Endodermal cell (in vitro differentiated cells): Measurements from ENCODE around the gene C4A. TPM values are rescaled to one million over a fixed set of nuclear protein-coding genes. Genes with fewer than 3 reads are reported as not detected.
"Not testable (repeated sequence)": the region's sequence is repeated elsewhere in the genome, so short reads cannot be mapped to it uniquely, and the experiment has no call there.

Source experiments
- DNase-seq: peaks from one replicate; pipeline ENCODE4 v3.0.0-alpha.2; 2017
- H3K27ac ChIP-seq: 2 replicates; pipeline ENCODE4 v1.5.1; 2013; ENCODE audit warnings: mild to moderate bottlenecking, low read depth, low read length, moderate library complexity
- H3K27me3 ChIP-seq: 2 replicates; pipeline ENCODE4 v1.6.1; 2013; ENCODE audit warnings: mild to moderate bottlenecking, low read length, moderate library complexity; ENCODE audit not compliant: insufficient read depth, control insufficient read depth, poor library complexity, severe bottlenecking
- H3K36me3 ChIP-seq: 2 replicates; pipeline ENCODE4 v1.7.0; 2013; ENCODE audit warnings: mild to moderate bottlenecking, low read length, moderate library complexity; ENCODE audit not compliant: control insufficient read depth, insufficient read depth
- H3K4me1 ChIP-seq: one replicate; pipeline ENCODE4 v1.7.0; 2013; ENCODE audit warnings: low read length; ENCODE audit not compliant: control insufficient read depth, insufficient read depth
- H3K4me3 ChIP-seq: 2 replicates; pipeline ENCODE4 v1.5.1; 2013; ENCODE audit warnings: mild to moderate bottlenecking, low read length, moderate library complexity
- H3K9ac ChIP-seq: 2 replicates; pipeline ENCODE4 v1.6.1; 2013; ENCODE audit warnings: mild to moderate bottlenecking, low read length, moderate library complexity; ENCODE audit not compliant: poor library complexity, severe bottlenecking; ENCODE audit errors: extremely low read depth
- H3K9me3 ChIP-seq: 2 replicates; pipeline ENCODE4 v1.6.1; 2013; ENCODE audit warnings: mild to moderate bottlenecking, low read length, moderate library complexity; ENCODE audit not compliant: control insufficient read depth
- H3K27ac Mint-ChIP-seq: 2 replicates; pipeline ENCODE4 v1.8.0; 2020; ENCODE audit warnings: mixed read lengths
- H3K27me3 Mint-ChIP-seq: 2 replicates; pipeline ENCODE4 v1.8.0; 2021; ENCODE audit warnings: mild to moderate bottlenecking, mixed read lengths; ENCODE audit not compliant: insufficient read depth
- H3K36me3 Mint-ChIP-seq: 2 replicates; pipeline ENCODE4 v1.8.0; 2020; ENCODE audit warnings: low read depth, mixed read lengths
- H3K4me1 Mint-ChIP-seq: 2 replicates; pipeline ENCODE4 v1.8.0; 2020; ENCODE audit warnings: mixed read lengths
- H3K4me3 Mint-ChIP-seq: 2 replicates; pipeline ENCODE4 v1.8.0; 2020; ENCODE audit warnings: mild to moderate bottlenecking, moderate library complexity, mixed read lengths
- H3K9me3 Mint-ChIP-seq: 2 replicates; pipeline ENCODE4 v1.8.0; 2020; ENCODE audit warnings: mild to moderate bottlenecking, mixed read lengths
- WGBS, 2 experiments: methylation state at CpG; one replicate each; pipeline versions ENCODE4 v1.1.5 to v1.1.7; 2013; ENCODE audit warnings: missing lambda C conversion rate in 2 of 2, mixed read lengths in 1 of 2; ENCODE audit not compliant: insufficient coverage in 1 of 2, insufficient read length in 1 of 2; 5-methylcytosine and 5-hydroxymethylcytosine counted together
- total RNA-seq, 2 donors: library from RNA; stranded (reverse); fragmentation: NEBNext Ultra II Directional in 1 of 2; extraction: Animal tissue kit (Norgen Biotek cat#: 25700) in 1 of 2; gene quantifications; 2 replicates in 1 of 2; 3 replicates in 1 of 2; pipeline ENCODE4 v1.2.1, GENCODE V29; 2021

Gene C4A
- total RNA-seq, 2 donors from 2014 or later, result 4.5 to 6.2 TPM

DNA sequence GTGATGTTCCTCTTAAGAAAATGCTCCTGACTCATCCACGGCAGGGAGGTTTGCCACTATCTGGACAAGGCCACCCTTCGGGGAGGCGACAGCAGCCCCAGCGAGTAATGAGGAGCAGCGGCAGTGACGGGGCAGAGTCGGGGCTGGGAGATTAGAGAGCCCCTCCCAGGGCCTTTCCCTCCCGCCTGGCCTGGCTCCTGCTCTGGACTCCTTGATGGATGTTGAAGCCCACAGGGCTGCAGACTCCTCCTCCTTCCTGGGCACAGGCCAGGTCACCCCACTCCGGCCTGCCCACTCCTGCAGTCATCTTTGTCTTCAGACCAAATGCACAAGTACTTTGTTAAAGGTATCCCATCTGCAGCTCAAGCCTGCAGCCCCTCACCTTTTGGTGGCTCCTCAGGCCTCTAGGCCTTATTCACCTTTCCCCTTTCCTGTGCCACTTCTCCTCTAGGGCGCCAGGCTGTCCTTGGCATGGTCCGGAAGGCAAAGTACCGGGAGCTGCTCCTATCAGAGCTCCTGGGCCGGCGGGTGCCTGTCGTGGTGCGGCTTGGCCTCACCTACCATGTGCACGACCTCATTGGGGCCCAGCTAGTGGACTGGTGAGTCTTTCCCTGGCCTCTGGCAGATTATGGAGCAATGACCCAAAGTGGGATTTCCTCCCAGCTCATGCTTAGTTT, 31.2 kb downstream of the C4A start:
- not testable (repeated sequence) for H3K4me1 ChIP-seq, DNase-seq, H3K4me3 Mint-ChIP-seq, H3K36me3 ChIP-seq, H3K9me3 ChIP-seq, H3K9ac ChIP-seq, H3K4me1 Mint-ChIP-seq, H3K27me3 ChIP-seq, H3K27me3 Mint-ChIP-seq, H3K36me3 Mint-ChIP-seq, H3K9me3 Mint-ChIP-seq, H3K4me3 ChIP-seq, H3K27ac ChIP-seq
- peak overlapping the region; percentile 58 for H3K27ac Mint-ChIP-seq
- WGBS, 2 experiments, result 94 to 100% methylated on average over 1 to 14 of the region's 17 CpGs

DNA sequence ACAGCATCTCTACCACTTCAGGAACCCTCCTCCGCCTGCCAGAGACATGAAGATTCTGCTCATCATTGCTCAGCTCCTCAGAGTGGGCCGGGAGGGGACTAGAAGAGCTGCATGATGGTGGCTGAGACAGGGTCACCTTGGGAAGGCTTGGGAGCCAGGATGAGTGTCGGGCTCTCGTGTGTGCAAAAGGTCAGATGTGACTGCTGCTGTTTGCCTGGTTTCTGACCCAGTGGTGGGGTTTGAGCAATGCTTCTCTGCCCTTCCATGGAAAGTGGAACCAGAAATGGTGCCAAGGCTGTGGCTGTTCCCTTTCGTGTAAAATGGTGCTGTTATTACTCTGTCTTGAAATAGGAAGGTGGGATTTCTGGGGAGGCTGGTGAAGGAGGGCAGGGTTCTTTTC, 31.9 kb downstream of the C4A start:
- H3K4me1 ChIP-seq, H3K27ac ChIP-seq, H3K9me3 ChIP-seq, H3K9ac ChIP-seq, H3K27ac Mint-ChIP-seq, H3K27me3 Mint-ChIP-seq, H3K36me3 Mint-ChIP-seq, H3K27me3 ChIP-seq, H3K4me3 ChIP-seq, H3K36me3 ChIP-seq, H3K9me3 Mint-ChIP-seq, H3K4me3 Mint-ChIP-seq, H3K4me1 Mint-ChIP-seq, DNase-seq: not testable (repeated sequence)
- no CpG with 5 or more reads among the region's 5 CpGs for WGBS, 2 experiments

DNA sequence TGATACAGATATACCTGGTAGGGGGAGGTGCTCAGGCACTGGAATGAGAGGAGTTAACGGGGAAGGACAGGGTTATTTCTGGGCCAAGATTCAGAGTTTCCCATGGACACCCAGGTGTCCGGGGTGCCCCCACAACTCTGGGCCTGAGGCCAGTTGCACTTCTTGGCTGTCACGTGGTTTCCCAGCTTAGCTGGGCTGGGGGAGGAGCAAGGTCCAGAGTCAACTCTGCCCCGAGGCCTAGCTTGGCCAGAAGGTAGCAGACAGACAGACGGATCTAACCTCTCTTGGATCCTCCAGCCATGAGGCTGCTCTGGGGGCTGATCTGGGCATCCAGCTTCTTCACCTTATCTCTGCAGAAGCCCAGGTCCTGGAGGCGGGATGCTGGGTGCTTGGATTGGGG, 32.7 kb downstream of the C4A start, which contains the start of gene C4B:
Gene C4B (plus strand): TSS at position 249 of the 400 bp plus-strand sequence. CDS start 51 bp downstream, at position 300.
- WGBS, 2 experiments, result no CpG with 5 or more reads among the region's 6 CpGs
- not testable (repeated sequence) for H3K9me3 ChIP-seq, H3K4me1 Mint-ChIP-seq, H3K36me3 Mint-ChIP-seq, DNase-seq, H3K9me3 Mint-ChIP-seq, H3K4me3 ChIP-seq, H3K4me1 ChIP-seq, H3K9ac ChIP-seq, H3K27ac Mint-ChIP-seq, H3K36me3 ChIP-seq, H3K4me3 Mint-ChIP-seq, H3K27me3 ChIP-seq, H3K27ac ChIP-seq, H3K27me3 Mint-ChIP-seq

DNA sequence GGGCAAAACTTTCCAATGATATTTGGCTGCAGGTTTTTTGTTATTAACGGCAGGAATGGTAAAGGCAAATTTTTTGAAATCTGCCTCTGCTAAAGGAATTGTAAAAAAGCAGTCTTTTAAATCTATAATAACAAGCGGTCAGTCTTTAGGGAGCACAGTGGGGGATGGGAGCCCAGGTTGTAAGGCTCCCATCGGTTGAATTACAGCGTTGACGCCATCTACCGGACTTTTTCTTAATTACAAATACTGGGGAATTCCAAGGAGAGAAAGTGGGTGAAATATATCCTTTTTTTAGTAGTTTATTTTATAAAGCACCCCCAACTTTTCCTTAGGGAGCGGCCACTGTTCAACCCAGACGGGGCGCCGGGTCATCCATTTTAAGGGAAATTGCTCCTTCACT, 40.2 kb downstream of the C4A start:
- not testable (repeated sequence) for H3K9me3 ChIP-seq, H3K27ac Mint-ChIP-seq, H3K4me1 ChIP-seq, H3K9me3 Mint-ChIP-seq, H3K4me1 Mint-ChIP-seq, H3K27me3 Mint-ChIP-seq, H3K4me3 ChIP-seq, H3K27ac ChIP-seq, H3K36me3 ChIP-seq, H3K27me3 ChIP-seq, H3K4me3 Mint-ChIP-seq, H3K36me3 Mint-ChIP-seq, DNase-seq, H3K9ac ChIP-seq
- no CpG with 5 or more reads among the region's 10 CpGs for WGBS, 2 experiments

DNA sequence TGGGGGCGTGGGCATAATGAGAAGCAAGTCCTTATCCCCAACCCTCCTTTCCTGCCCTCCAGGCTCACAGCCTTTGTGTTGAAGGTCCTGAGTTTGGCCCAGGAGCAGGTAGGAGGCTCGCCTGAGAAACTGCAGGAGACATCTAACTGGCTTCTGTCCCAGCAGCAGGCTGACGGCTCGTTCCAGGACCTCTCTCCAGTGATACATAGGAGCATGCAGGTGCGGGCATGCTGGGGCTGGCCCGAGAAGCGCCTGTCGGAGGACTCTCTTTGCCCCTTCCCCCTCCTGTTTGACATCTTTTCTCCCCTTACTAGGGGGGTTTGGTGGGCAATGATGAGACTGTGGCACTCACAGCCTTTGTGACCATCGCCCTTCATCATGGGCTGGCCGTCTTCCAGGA, 46.8 kb downstream of the C4A start:
- not testable (repeated sequence) for H3K27me3 Mint-ChIP-seq, H3K4me1 Mint-ChIP-seq, H3K36me3 ChIP-seq, H3K9me3 Mint-ChIP-seq, H3K9me3 ChIP-seq, H3K27ac ChIP-seq, H3K36me3 Mint-ChIP-seq, DNase-seq, H3K27ac Mint-ChIP-seq, H3K4me3 Mint-ChIP-seq, H3K9ac ChIP-seq, H3K27me3 ChIP-seq, H3K4me3 ChIP-seq, H3K4me1 ChIP-seq
- 90% methylated on average over 4 of the region's 10 CpGs; no CpG with 5 or more reads in 1 of the 2 experiments for WGBS, 2 experiments

DNA sequence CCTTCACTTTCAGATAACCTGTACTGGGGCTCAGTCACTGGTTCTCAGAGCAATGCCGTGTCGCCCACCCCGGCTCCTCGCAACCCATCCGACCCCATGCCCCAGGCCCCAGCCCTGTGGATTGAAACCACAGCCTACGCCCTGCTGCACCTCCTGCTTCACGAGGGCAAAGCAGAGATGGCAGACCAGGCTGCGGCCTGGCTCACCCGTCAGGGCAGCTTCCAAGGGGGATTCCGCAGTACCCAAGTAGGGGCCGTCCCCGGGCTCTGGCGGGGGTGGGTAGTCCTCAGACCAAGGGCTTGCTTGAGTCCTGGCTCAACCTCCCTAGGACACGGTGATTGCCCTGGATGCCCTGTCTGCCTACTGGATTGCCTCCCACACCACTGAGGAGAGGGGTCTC, 47.7 kb downstream of the C4A start:
- not testable (repeated sequence) for DNase-seq, H3K9ac ChIP-seq, H3K27ac ChIP-seq, H3K36me3 ChIP-seq, H3K27me3 Mint-ChIP-seq, H3K36me3 Mint-ChIP-seq, H3K4me1 Mint-ChIP-seq, H3K4me3 Mint-ChIP-seq, H3K4me1 ChIP-seq, H3K9me3 Mint-ChIP-seq, H3K27ac Mint-ChIP-seq, H3K27me3 ChIP-seq, H3K9me3 ChIP-seq, H3K4me3 ChIP-seq
- 96% methylated on average over 4 of the region's 14 CpGs; no CpG with 5 or more reads in 1 of the 2 experiments for WGBS, 2 experiments

DNA sequence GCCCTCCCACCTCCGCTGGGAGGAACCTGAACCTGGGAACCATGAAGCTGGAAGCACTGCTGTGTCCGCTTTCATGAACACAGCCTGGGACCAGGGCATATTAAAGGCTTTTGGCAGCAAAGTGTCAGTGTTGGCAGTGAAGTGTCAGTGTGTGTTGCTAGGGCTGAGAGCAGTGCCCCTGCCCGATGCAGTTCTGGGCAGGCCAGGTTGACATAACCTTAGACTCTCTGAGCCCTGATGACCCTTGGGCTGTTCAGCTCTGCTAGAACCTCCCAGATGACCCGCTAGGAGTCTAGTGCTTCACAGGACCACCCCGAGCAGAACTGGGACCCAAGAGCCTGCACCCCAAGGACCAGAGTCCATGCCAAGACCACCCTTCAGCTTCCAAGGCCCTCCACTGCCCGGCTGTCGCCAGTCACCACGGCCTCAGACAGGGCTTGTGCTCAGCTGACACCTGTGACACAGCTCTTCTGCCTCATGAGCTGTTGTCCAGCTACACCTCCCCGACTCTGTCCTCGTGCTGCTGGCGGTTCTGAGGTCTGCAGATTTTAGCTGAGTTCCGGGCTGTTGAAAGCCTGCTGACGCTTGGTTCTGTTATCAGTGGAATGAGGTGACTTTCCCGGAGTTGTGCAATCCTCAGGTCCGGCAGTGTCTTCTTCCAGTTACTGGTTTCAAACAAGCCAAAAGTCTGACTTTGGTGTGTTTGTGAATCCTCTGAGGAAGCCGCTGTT, 53.6 kb downstream of the C4A start:
- H3K9ac ChIP-seq, H3K36me3 ChIP-seq, H3K9me3 ChIP-seq, H3K36me3 Mint-ChIP-seq, H3K27ac Mint-ChIP-seq, H3K9me3 Mint-ChIP-seq, H3K27me3 ChIP-seq, H3K27ac ChIP-seq, DNase-seq, H3K27me3 Mint-ChIP-seq, H3K4me3 ChIP-seq, H3K4me1 ChIP-seq, H3K4me1 Mint-ChIP-seq, H3K4me3 Mint-ChIP-seq: not testable (repeated sequence)
- no CpG with 5 or more reads among the region's 16 CpGs for WGBS, 2 experiments
